HG02981 (cell line): ENCODE data around the gene ROCK1.

Experiments
- ATAC-seq: cut with Tn5 transposase; IDR thresholded peaks from one replicate; pipeline ENCODE4 v1.9.1; 2021; ENCODE audit warnings: mild to moderate bottlenecking, moderate library complexity; ENCODE audit not compliant: unreplicated experiment

The ROCK1 gene

GRCh38 chr18:21109936-21110712 is 1.5 kb downstream of the ROCK1 start:
- ATAC-seq, result peak; percentile 1

- no peak for ATAC-seq
These were observed 5.7 kb downstream of the ROCK1 start for GRCh38 chr18:21105936-21106335.

GRCh38 chr18:21101172-21101571 is 10.4 kb downstream of the ROCK1 start:
- ATAC-seq, result no peak

- ATAC-seq, result no peak
These were observed 10.9 kb downstream of the ROCK1 start for GRCh38 chr18:21100678-21101077.

GRCh38 chr18:21100146-21100545 is 11.5 kb downstream of the ROCK1 start:
- ATAC-seq, result no peak

- ATAC-seq, result peak; percentile 78
These were observed 12.2 kb downstream of the ROCK1 start for GRCh38 chr18:21099442-21099841.

- ATAC-seq, result no peak
These were observed 14.9 kb downstream of the ROCK1 start for GRCh38 chr18:21096760-21097159.

- ATAC-seq, result no peak
These were observed 18.5 kb downstream of the ROCK1 start for GRCh38 chr18:21093133-21093532.

- no peak for ATAC-seq
These were observed 20.9 kb downstream of the ROCK1 start for GRCh38 chr18:21090680-21091079.

GRCh38 chr18:21085579-21086166 is 25.9 kb downstream of the ROCK1 start:
- ATAC-seq, result no peak

GRCh38 chr18:21084511-21085078 is 27.0 kb downstream of the ROCK1 start:
- no peak for ATAC-seq

GRCh38 chr18:21083017-21083416 is 28.6 kb downstream of the ROCK1 start:
- ATAC-seq, result no peak

GRCh38 chr18:21081426-21081825 is 30.2 kb downstream of the ROCK1 start:
- ATAC-seq, result no peak

GRCh38 chr18:21080576-21080975 is 31.0 kb downstream of the ROCK1 start:
- ATAC-seq, result no peak

GRCh38 chr18:21074336-21075323 is 37.0 kb downstream of the ROCK1 start:
- no peak for ATAC-seq

- ATAC-seq, result no peak
These were observed 38.4 kb downstream of the ROCK1 start for GRCh38 chr18:21073180-21073579.

GRCh38 chr18:21071071-21071470 is 40.5 kb downstream of the ROCK1 start:
- ATAC-seq, result no peak

- ATAC-seq, result no peak
These were observed 42.1 kb downstream of the ROCK1 start for GRCh38 chr18:21069468-21069867.

- ATAC-seq, result no peak
These were observed 47.3 kb downstream of the ROCK1 start for GRCh38 chr18:21064347-21064746.

- no peak for ATAC-seq
These were observed 48.6 kb downstream of the ROCK1 start for GRCh38 chr18:21063011-21063410.

- peak; percentile 81 for ATAC-seq
These were observed 54.5 kb downstream of the ROCK1 start for GRCh38 chr18:21057112-21057511.
